Loucy (cell line): ENCODE results near the gene S100A12.

Experiments used
- H2AFZ ChIP-seq: fragments of 200-600 bp; sonication (generic); 2 replicates; pipeline ENCODE4 v1.6.0; 2016; ENCODE audit warnings: antibody characterized with exemption, mild to moderate bottlenecking, low read length, moderate library complexity
- H3F3A ChIP-seq: fragments of 200-600 bp; 2 replicates; pipeline ENCODE4 v1.6.0; 2016; ENCODE audit warnings: antibody characterized with exemption, low read depth, mild to moderate bottlenecking
- H3K27me3 ChIP-seq: fragments of 200-600 bp; sonication (generic); 2 replicates; pipeline ENCODE4 v1.6.1; 2014; ENCODE audit warnings: low read length, mild to moderate bottlenecking; ENCODE audit not compliant: insufficient read depth, poor library complexity, severe bottlenecking
- H3K36me3 ChIP-seq: fragments of 200-600 bp; sonication (generic); 2 replicates; pipeline ENCODE4 v1.6.1; 2016; ENCODE audit warnings: low read length; ENCODE audit not compliant: insufficient read depth
- H3K4me1 ChIP-seq: fragments of 200-600 bp; sonication (generic); 2 replicates; pipeline ENCODE4 v1.5.1; 2014; ENCODE audit warnings: low read length, mild to moderate bottlenecking; ENCODE audit not compliant: insufficient read depth, poor library complexity, severe bottlenecking
- H3K4me2 ChIP-seq: fragments of 200-600 bp; sonication (generic); 2 replicates; pipeline ENCODE4 v1.6.0; 2014; ENCODE audit warnings: antibody characterized with exemption, low read length, low read depth, mild to moderate bottlenecking; ENCODE audit not compliant: poor library complexity, severe bottlenecking
- H3K4me3 ChIP-seq: fragments of 200-600 bp; sonication (generic); 2 replicates; pipeline ENCODE4 v1.5.1; 2014; ENCODE audit warnings: low read length, mild to moderate bottlenecking, mixed read lengths; ENCODE audit not compliant: poor library complexity, severe bottlenecking
- H3K79me2 ChIP-seq: fragments of 200-600 bp; sonication (generic); 2 replicates; pipeline ENCODE4 v1.6.1; 2014; ENCODE audit warnings: low read length; ENCODE audit not compliant: insufficient read depth
- H3K9ac ChIP-seq: fragments of 200-600 bp; sonication (generic); 2 replicates; pipeline ENCODE4 v1.6.0; 2014; ENCODE audit warnings: mild to moderate bottlenecking, low read depth, low read length, moderate library complexity; ENCODE audit not compliant: poor library complexity, severe bottlenecking
- H3K9me2 ChIP-seq: fragments of 200-600 bp; sonication (generic); replicated peaks from 2 replicates; pipeline ENCODE4 v1.6.1; 2016; ENCODE audit warnings: low read depth, low read length, mixed read lengths
- H3K9me3 ChIP-seq: fragments of 200-600 bp; sonication (generic); 2 replicates; pipeline ENCODE4 v1.6.1; 2014; ENCODE audit warnings: mild to moderate bottlenecking, antibody characterized with exemption, low read length, low read depth; ENCODE audit not compliant: insufficient read depth
- H4K20me1 ChIP-seq: fragments of 200-600 bp; sonication (generic); 2 replicates; pipeline ENCODE4 v1.6.0; 2014; ENCODE audit warnings: antibody characterized with exemption, low read length, mild to moderate bottlenecking; ENCODE audit not compliant: insufficient read depth, poor library complexity, severe bottlenecking
- CTCF ChIP-seq: fragments of 200-600 bp; sonication (generic); conservative IDR thresholded peaks from 2 replicates; pipeline ENCODE4 v1.5.1; 2014; ENCODE audit warnings: mild to moderate bottlenecking, antibody characterized with exemption, low read length
- EZH2phosphoT487 ChIP-seq: fragments of 200-600 bp; IDR thresholded peaks from 2 replicates; pipeline ENCODE4 v1.6.1; 2018; ENCODE audit warnings: antibody characterized with exemption, mild to moderate bottlenecking, moderate library complexity, borderline replicate concordance

The S100A12 gene

GRCh38 chr1:153346077-153346723, 29.2 kb downstream of the S100A12 start:
- peaks cover 55% of the 10 kb centered on the region for H3K4me1 ChIP-seq
- no peaks in the 10 kb centered on the region for H3K36me3 ChIP-seq
- no peak overlapping the region for H2AFZ ChIP-seq
- no peaks in the 10 kb centered on the region for H3F3A ChIP-seq
- H3K79me2 ChIP-seq = no peaks in the 10 kb centered on the region
- H3K4me3 ChIP-seq = peak overlapping the region; percentile 49
- H3K9me2 ChIP-seq = no peaks in the 10 kb centered on the region
- no peaks in the 10 kb centered on the region for H3K27me3 ChIP-seq
- TF ChIP-seq EZH2phosphoT487 (no peak), CTCF (no peak)
- H3K9ac ChIP-seq = peak overlapping the region; percentile 60
- no peaks in the 10 kb centered on the region for H3K9me3 ChIP-seq
- H4K20me1 ChIP-seq = no peaks in the 10 kb centered on the region
- peak overlapping the region; percentile 70 for H3K4me2 ChIP-seq

GRCh38 chr1:153345187-153346076, 30.0 kb downstream of the S100A12 start:
- H3K27me3 ChIP-seq = no peaks in the 10 kb centered on the region
- H3K4me1 ChIP-seq = peaks cover 62% of the 10 kb centered on the region

GRCh38 chr1:153344718-153345025, 30.7 kb downstream of the S100A12 start:
- Histone ChIP-seq H3K4me2 (peak overlapping the region; percentile 70), H3K9me2 (no peaks in the 10 kb centered on the region), H3K9ac (peak overlapping the region; percentile 60), H4K20me1 (no peaks in the 10 kb centered on the region), H3K79me2 (no peaks in the 10 kb centered on the region), H3K36me3 (no peaks in the 10 kb centered on the region), H3F3A (no peaks in the 10 kb centered on the region), H3K9me3 (no peaks in the 10 kb centered on the region), H3K4me1 (peaks cover 70% of the 10 kb centered on the region), H2AFZ (no peak overlapping the region), H3K4me3 (peak overlapping the region; percentile 49), H3K27me3 (no peaks in the 10 kb centered on the region)
- TF ChIP-seq EZH2phosphoT487 = no peak
- TF ChIP-seq CTCF = no peak

More at GRCh38 chr1:153345187-153346076, 30.0 kb downstream of the S100A12 start:
- Histone ChIP-seq H3K4me2 (peak overlapping the region; percentile 70), H4K20me1 (no peaks in the 10 kb centered on the region), H3K36me3 (no peaks in the 10 kb centered on the region), H3K9ac (peak overlapping the region; percentile 60), H3F3A (no peaks in the 10 kb centered on the region), H3K79me2 (no peaks in the 10 kb centered on the region), H2AFZ (no peak overlapping the region), H3K4me3 (peak overlapping the region; percentile 49), H3K9me3 (no peaks in the 10 kb centered on the region), H3K9me2 (no peaks in the 10 kb centered on the region)
- TF ChIP-seq CTCF = no peak
- no peak for TF ChIP-seq EZH2phosphoT487
